ENCODE measurements around the gene THBD.
A peak's percentile ranks its signal among the peaks of the same experiment; 100 is the strongest.

Gene THBD

DNA sequence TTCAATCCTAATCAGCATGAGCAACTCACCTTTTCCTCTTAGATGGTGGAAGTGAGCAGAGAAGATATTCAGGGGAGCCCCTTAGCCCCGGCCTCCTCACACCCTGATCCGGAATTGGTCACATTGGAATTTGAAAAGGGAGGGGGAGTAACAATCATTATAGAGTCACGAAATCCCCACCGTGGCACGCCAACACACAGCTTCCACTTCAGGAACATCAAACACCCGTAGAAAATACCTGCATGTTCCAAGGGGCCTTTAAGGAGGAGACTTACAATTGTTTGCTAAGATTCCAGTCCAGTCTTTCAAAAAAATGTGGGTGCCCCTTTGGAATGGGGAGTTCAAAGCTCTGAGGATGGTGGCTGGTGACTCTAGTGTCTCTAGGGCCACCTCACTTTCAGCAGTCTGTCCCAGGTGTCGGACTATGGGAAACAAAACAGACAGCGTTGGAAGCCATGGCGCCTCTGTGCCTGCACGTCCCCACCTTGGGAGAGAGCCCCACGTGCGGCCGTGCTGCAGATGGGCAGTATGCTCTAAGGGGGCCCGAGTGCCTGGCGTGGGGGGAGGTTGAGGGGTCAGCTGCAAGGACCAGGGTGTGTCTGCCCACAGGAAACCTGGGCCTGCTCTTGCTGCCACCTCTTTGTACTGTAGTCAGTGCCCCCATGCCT, 34.2 kb upstream of the THBD start:
- no peak for DNase-seq

- no peak for DNase-seq
These were observed 33.5 kb upstream of the THBD start for GRCh38 chr20:23082846-23083552.

DNA sequence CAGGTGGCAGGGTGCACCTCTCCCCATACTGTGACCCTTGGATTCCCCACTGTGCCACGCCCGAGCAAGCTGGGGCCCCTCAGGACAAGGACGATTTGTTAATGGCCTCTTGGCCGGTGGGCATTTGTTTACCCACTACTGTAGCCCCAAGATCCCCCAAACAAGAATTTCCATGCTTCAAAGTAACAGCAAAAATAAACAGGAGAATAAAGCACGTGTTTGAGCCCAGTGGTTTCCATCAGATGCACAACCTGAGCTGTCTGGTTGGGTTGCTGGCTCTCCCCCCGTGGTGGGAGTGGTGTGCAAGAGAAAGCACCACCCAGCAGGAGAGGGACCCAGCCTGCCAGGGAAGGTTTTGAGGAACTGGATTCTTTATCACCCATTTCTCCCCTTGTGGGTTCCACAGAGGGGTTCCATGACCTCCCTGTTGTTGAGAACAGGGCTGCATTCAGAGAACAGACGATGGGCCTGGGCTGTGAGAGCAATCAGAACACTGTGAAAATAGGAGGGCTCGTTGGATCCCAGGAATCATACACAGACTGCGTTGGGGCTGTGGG, 31.9 kb upstream of the THBD start:
- DNase-seq, result no peak

DNA sequence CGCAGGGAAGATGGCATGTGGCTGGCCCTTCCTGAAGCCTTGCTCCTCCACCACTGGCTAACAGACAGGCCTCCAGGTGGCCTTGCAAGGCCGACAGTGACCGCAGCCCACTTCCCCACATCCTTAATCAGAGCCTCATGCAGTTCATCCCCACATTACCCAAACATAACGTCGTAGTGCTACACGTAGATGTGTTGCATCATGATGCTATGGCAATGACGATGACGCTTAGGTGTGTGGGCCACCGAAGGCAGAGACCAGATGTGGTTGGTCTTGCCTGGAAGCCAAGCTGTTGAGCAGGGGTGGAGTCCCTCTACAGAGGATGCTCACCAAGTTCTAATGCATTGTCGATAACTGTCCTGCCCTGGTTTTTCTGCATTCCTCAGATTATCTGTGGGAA, 31.0 kb upstream of the THBD start:
- DNase-seq, result no peak

DNA sequence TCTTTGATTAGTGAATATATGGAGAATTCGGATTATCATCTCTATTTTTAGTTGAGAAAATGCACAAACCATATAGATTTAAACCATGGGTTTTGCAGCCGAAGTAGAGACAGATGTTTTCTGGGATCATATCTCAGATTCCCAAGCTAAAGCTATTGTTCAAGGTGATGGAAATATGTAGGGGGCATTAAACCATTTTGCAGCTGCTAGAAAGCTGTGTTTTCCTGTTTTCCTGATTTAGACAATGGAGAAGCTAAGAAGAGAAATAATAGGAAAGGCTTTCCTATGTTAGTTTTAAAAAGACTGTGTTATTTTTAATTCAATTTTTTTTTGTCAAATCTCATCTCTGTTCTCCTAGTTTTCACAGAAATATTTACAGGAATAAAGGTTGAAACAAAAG, 30.5 kb upstream of the THBD start:
- DNase-seq, result no peak

DNA sequence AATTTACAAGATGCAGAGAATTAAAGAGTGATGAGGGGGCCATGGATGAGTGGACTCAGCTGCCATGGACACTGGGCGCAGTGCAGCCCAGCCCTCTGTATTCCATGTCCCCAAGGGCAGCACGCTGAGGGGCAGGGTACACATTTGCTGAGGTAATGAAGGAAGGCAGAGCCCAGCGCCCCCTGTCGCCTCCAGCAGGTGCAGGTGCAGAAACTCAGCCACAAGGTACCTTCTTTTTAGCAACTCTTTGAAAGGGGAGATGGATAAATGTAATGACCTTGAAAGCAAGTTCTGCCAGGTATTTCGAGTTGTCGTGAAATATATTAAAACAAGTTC, 29.5 kb upstream of the THBD start:
- DNase-seq, result peak; percentile 5 to 42

DNA sequence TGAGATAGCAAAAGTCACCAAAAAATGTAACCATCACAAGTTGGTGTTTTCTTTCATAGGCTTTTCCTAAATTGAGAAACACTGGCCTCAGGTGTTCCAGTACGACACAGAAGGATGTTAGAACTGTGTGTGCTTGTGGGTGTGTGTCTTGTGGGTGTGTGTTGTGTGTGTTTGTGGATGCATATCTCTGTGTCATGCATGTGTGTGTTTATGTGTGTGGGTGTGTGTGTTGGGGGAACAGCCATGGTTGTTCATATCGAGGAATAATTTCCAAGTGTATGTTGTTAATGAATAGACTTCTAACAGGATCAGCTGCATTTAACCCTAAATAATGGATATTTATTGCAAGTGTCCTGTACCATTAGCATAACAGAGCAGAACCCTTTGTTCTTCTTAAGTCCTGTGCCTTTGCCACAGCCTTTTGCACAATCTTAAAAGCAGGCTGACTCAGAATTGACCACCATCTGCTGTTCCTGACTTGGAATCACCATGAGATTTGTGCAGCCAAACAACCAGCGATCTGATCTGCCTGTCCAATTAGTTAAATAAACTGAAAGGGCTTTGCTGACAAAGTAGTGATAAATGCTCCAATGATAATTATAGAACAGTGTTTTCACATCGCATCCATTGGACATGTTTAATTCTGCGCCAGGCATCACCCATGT, 29.0 kb upstream of the THBD start:
- DNase-seq, result no peak

DNA sequence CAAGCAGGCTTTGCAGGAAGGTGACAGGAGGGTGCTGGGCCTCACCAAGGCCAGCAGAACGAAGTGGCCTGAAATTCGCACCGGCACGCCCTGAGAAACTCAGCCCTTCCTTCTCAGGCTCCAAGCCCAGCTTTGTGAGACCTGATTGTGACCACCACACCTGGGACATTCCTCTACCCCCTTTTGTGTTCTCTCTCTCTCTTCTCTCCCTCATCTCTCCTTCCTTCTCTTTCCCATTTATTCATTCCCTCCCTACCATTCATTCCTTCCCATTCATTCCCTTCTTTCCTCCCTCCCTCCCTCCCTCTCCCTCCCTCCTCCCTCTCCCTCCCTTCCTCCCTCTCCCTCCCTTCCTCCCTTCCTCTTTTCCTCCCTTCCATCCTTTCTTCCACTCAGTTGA, 27.8 kb upstream of the THBD start:
- DNase-seq, result no peak

- DNase-seq, result no peak
These were observed 24.6 kb upstream of the THBD start for GRCh38 chr20:23074052-23074451.

GRCh38 chr20:23072892-23073586, 23.6 kb upstream of the THBD start:
- DNase-seq, result no peak

DNA sequence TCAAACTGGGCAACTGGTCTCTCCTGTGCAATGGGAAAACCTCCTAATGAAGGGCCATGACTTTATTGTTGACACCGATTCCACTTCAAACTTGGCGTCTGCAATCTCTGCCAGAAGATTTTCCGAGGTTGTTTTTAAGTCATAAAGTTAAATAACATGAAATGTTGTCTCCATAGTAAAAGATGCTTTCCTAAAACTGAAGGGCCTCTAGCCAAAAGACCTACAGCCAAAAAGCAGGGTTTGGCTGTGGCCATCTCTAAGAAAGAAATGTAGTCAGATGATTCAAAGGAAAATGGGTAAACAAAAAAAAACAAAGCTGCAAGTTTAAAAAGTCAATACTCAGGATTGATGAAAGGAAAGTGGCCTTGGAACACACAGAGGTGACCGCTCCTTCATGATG, 22.5 kb upstream of the THBD start:
- no peak for DNase-seq

DNA sequence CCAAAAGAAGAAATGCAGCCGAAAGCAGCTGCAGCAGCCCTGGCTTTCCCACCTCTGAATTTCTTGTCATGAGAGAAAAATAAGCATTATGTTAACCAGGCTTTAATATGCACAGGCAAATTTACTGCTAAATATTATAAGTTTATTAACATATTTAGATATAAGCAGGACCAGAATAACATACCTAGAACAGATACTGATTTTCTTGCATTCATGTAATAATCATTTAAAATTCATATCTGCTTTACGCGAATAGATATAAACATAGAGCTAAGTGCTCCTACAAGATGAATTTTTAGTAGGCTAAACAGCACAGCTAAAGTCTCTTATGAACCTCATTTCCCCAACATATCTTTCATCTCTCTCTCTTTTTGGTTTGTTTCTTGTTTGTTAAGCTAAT, 21.9 kb upstream of the THBD start:
- no peak for DNase-seq

DNA sequence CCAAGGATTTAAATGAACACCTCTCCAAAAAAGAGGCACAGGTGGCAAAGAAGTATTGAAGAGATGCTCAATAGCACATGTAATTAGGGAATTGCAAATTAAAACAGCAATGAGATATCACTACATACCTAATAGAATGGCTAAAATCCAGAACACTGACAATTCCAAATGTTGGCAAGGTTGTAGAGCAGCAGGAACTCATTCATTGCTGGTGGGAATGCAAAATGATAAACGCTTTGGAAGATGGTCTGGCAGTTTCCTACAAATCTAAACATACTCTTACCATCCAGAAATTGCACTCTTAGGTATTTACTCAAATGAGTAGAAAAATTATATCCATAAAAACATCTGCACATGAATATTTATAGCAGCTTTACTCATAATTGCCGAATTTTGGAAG, 19.6 kb upstream of the THBD start:
- no peak for DNase-seq

DNA sequence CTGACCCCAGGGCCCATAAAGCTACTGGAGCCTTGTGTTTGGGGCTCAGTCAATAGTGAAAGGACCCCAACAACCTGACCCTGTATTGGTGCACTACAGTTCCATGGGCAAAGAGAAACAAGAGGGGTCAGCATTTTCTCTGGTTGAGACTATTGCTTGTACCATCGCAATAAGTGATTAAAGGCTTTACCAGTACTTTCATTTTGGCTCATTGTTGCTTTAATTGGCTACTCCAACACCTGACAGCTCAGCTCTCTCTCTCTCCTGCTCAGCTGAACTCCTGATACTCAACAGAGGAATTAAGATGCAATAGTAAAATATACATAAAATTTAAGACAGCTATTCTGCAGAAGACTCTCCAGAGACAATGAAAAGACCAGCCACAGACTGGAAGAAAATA, 18.8 kb upstream of the THBD start:
- DNase-seq, result no peak

DNA sequence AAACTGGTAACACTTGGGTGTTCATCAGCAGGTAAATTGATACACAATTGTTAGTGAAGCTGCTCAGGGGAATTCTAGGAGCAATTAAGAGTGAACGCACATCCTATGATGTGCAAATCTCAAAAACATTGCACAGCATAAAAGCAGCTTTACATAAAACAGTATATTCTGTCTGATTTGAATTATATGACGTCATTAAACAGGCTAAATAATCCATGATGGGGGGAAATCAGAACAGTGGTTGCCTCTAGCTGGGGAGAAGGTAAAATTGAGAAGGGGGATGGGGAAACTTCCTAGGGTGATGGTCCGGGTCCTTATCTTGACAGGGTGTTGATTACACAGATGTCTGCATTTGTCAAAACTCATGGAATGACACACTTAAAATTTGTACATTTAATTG, 17.3 kb upstream of the THBD start:
- no peak for DNase-seq

- DNase-seq, result no peak
These were observed 16.1 kb upstream of the THBD start for GRCh38 chr20:23065266-23066201.

DNA sequence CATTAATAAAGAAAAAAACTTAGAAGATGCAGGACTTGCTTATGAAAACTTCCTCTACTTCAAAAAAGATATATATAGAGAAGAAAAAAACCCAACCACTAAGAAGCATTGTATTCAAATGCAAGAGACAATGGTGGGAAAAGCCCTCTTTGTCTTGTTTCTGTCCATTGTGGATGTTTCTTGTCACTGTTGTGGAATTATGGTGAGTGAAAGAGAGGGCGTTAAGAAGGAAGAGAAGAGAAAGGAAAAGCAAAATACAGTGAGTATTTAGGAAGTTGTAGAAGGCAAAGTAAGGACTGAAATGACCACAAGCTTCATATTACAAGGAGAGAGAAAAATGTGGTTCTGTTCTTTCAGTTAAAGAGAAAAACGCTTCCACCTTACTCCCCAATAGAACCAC, 14.1 kb upstream of the THBD start:
- DNase-seq, result no peak

DNA sequence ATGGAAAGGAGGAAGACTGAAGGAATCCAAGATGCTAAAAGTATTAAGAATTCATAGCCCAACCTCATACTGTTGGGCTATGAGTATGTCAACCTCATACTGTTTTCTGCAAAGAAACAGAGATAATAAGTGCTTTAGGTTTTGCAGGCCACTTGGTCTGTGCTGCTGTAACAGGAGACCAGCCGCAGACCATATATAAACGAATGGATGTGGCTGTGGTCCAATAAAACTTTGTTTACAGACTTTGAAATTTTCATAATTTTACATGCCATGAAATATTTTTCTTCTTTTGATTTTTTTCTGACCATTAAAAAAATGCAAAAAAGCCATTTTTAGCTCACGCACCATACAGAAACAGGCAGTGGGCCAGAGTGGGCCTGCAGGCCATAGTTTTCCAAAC, 13.7 kb upstream of the THBD start:
- no peak for DNase-seq

- no peak for DNase-seq
These were observed 13.2 kb upstream of the THBD start for GRCh38 chr20:23062632-23063031.

DNA sequence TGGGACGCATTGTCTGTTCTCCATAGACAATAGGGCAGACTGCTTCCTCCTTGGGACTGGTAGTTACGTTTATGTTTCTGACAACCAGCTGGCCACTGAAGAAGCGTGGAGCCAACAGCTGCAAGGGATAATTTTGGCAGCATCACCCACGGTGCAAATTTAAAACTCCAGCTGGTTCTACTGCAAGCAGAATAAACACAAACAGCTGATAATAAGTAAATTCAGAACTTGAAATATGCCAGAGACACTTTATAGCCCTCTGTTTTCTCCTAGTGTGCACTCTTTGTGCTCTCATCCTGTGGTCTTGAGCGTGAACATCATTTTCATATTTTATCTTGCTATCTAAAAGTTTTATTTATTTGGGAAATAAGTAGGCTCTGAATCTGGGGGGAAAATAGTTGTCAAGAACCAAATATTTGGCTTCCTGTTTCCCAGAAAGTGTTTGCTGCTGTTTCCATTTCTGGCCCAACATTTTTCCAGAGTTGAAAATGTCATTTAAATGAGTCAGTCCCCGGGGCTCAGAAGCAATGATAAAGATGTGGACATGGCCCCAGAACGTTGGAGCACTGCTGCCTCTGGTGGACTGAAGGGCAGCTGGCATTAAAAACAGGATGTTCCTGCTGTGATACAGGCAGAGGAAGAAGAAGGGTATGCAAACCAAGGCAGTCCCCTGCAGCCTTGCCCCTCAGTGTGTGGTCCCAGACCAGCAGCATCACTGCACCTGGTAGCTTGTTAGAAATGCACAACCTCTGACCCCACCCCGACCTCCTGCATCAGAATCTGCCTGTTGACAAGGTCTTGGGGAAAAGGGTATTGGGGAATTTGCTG, 12.5 kb upstream of the THBD start:
- peak; percentile 15 for DNase-seq

GRCh38 chr20:23061262-23061661, 11.8 kb upstream of the THBD start:
- no peak for DNase-seq

DNA sequence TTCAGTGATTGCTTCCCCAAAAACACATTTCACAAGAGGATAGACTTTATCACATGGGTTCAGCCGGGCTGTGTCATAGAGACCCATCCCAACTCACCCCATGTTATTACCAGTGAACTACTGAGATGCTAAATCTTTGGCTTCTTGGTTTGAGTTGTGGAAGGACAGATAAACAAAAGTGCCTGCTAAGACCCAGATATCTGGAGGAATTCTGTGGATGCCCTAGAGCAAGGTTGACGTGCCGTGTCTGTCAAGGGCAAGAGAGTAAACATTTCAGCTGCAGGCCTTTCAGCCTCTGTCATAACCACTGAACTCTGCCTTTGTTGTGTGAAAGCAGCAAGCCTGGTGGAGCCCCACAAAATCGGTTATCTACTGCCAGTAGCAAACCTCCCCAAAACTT, 11.2 kb upstream of the THBD start:
- no peak for DNase-seq
